Measurements from ENCODE around the gene MOB1A.
"Not testable (repeated sequence)": the region's sequence is repeated elsewhere in the genome, so short reads cannot be mapped to it uniquely, and the experiment has no call there.

The MOB1A gene

GRCh38 chr2:74148457-74149246 is 30.0 kb downstream of the MOB1A start:
- DNase-seq (ENCODE audit: low read depth in 2 of 2): no peak

DNA sequence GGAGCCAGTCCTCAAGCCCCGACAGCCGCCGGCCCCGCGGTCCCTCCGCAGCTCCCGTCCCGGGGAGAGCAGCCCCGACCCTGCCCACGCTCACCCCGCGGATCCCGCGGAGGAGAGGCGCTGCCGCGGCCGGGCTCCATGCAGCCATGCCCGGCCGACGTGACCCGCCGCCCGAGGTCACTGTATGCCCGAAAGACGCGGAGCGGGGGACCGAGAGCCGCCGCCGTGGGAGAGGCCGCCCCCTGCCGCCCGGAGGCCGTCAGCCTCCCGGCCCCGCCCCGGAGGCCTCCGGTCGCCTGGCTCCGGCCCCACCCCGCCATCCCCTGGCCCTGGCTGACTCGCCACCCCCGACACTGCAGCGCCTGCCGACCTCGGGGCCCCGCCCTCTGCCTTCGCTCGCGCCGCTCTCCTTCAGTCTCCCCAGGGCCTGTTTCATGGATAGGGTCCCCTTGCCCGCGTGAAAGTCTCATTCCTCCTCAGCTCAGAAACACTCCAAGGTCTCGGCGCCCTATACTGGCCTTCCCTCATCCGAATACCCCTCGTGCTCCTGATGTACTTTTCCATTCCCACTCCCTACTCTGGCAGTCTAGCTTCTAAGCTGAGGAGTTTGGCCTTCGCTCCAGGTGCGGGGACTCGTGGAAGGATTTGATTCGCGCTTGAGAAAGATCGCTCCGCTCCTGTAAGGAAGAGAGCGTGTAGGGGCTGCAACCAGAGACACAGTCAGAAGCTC is 30.8 kb downstream of the MOB1A start, which contains the start of gene BOLA3:
Gene BOLA3, minus strand, starts transcription at position 186 of the 730 bp plus-strand sequence. Its CDS starts 38 bp downstream, at position 148.
- DNase-seq (ENCODE audit: low read depth in 2 of 2): peak; percentile 88 to 90

GRCh38 chr2:74146929-74147726 is 31.6 kb downstream of the MOB1A start:
- peak in 1 of 2 donors; percentile 43 for DNase-seq (ENCODE audit: low read depth in 2 of 2)

DNA sequence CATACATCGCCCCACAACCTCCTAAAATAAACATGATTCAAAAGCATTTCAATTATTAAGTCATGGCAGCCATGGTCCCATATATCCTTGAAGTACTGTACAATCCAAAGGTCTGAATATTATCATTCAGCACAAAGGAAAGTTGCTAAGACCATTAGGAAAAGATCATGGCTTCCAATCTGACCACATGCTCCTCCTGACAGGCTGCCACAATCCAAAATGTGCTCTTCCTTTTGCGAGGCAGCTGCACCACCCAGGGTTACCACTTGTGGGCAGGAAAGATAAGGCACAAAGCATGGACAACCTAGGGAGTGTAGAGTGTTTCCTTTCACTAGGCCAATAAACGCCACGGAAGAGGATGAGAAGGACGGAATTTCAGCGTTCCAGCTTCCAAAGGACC is 36.3 kb downstream of the MOB1A start:
- no peak for DNase-seq (ENCODE audit: low read depth in 2 of 2)

GRCh38 chr2:74138600-74139323 is 39.9 kb downstream of the MOB1A start:
- no peak for DNase-seq (ENCODE audit: low read depth in 2 of 2)

DNA sequence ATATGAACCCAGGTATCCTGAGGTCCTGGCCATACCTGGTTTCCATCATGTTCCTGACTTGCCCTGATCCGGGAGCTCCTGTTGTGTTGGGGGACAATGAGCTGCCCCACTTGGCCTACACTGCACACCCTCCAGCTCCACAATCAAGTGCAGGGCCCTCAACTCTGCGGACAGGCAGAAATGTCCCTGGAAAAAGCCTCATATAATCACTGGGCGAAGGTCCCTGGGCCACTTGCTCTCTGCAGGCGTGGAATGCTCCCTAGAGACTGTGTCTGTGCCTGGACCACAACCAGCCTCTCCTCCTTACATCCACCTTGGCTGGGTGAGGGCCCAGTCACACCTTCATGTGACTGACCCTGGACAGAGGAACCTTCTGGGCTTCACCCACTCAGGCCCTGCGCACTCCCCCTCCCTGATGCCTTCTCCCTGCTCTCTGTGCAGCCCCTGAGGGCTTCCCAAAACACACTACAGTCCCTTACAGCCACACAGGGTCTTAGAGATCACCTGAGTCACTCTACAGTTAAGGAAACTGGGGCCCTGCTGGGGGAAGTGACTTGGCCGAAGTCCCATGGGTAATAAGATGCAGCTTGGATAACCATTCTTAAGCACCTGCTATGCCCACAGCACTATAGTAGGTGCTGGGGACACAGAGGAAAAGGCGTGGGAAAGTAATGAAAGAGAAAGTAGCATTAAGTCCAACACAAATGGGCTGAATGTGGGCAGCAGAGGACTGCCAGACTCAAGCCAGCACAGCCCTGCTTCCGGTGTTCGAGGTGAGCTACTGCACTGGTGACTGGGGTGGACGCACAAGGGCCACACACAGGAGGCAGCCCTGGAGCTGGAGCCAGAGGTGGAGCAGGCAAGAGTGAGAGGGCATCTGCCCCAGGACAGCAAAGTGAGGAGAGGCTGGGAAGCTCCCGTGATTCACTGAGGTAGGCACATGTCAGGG is 40.8 kb downstream of the MOB1A start:
- DNase-seq (ENCODE audit: low read depth in 2 of 2): no peak

GRCh38 chr2:74131901-74132300 is 46.8 kb downstream of the MOB1A start:
- no peak for DNase-seq (ENCODE audit: low read depth in 2 of 2)

DNA sequence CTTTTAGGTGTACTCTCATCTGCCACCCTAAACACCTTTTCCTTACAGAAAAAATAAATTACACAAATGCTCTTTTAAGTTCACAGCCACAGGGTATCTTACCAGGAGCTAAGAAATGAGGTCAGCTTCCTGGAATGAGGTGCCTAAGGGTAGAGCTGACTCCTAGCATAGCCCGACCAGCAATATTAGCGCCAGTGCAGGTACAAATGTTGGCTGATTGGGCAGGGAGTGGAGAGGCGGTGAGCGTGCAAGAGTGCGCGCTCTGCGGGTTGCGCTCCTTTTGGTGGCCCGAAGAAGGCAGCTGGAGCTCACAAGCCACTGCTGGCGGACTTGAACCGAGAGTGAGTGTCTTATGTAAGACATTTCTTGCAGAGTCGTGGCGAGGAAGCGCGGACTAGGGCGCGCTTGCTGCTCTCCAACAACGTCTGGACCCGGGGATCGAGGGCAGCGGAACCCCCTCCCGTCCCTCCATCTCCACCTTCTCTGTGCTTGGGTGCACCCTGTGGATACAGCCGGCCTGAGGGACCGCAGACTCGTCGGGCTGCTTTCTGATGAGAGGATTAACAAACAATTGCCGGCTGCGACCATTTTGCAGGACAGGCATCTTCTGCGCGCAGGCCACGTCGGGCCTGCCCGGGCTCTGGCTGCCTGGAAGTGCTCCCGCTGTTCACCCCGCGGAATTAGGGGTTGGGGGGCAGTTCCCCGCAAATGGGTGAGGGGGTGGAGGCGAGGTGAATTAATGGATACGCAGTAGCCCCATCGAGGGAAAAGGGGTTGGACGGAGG is 48.3 kb downstream of the MOB1A start:
- no peak for DNase-seq (ENCODE audit: low read depth in 2 of 2)

DNA sequence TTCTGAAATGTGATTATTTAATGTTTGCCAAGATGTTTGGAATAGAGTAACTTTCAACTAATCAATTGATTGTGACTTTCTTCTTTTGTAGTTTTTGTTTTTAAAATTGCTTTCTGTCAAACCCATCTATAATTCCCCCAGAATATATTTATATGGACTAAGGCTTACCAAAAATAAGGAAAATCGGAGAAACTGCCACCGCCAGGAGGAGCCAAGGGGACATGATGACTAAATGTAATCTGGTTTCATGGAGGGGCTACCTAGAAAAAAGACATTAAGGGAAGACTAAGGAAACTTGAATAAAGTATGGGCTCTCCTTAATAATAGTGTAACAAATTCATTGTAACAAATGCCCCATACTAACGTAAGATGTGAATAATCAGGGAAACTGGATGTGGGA is 50.5 kb downstream of the MOB1A start:
- DNase-seq (ENCODE audit: low read depth in 2 of 2): no peak

GRCh38 chr2:74123955-74124354 is 54.7 kb downstream of the MOB1A start:
- not testable (repeated sequence) for DNase-seq (ENCODE audit: low read depth in 2 of 2)

DNA sequence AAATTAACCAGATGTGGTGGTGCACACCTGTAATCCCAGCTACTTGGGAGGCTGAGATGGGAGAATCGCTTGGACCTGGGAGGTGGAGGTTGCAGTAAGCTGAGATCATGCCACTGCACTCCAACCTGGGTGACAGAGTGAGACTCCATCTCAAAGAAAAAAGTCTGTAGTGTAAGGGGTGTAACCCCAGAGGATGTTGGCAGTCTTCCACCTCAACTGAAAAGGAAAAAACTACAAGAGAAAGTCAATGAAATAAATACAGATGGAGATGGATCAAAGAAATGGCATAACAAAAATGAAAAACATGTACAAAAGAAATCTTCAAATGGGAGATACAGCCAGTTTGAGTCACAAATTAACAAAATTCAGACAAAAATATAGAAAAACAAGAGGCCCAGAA is 56.8 kb downstream of the MOB1A start:
- DNase-seq (ENCODE audit: low read depth in 2 of 2): not testable (repeated sequence)

DNA sequence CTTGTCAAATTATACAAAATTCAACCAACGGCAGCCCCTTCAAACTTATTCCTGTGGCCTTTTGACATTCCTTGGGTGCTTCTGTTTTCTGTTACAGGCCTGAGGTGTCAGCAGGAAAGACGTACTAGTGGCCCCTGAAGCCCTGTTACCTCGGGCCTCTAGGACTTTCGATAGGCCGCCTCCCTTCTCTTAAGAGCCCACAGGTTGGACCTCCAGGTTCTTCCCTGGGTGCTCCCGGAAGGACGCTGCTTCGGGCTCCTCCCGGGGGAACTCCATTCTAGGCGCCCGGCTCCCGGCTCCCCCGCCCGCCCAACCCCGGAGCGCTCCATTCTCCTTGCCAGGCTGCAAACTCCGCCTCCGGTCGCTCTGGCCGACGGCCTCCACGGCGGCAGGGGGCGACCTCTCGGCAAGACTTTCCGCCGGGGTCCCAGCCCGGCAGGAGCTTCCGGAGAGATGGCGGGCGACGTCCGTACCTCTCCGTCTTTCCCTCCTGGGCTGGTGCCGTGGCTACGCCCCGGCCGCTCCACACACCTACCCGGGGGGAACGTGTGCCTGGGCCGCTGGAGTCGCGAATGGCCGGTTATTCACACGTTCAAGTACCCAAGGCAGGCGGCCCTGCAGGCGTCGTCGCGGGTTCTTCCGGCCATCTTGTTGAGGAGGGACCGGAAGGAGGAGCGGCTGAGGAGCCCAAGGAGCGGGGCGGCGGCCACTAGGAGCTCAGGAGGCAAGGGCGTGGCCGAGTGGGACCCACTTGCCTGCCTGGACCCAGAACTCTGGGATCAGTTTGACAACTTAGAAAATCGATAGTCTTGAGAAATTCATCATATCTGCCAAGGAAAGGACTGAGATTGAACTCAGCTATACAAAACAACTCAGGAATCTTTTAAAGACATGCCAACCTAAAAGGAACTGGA is 58.5 kb downstream of the MOB1A start:
- peak; percentile 79 to 83 for DNase-seq (ENCODE audit: low read depth in 2 of 2)

DNA sequence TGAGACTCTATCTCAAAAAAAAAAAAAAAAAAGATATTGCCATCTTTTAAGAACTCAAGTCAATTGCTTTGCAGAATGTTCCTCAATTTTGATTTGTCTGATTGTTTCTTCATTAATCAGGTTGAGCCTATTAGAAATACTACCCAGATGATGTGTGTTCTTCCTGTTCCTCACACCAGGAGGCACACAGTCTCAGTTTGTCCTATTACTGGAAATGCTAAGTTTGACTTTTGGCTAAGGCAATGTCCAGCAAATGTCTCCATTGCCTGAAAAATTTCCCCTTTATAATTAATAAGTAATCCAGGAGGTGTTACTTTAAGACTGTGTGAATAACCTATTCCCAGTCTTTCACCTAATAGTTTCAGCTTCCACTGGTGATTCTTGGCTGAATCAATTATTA is 59.3 kb downstream of the MOB1A start:
- DNase-seq (ENCODE audit: low read depth in 2 of 2): no peak

- DNase-seq (ENCODE audit: low read depth in 2 of 2): no peak
These were observed 67.3 kb downstream of the MOB1A start for GRCh38 chr2:74111380-74111779.

DNA sequence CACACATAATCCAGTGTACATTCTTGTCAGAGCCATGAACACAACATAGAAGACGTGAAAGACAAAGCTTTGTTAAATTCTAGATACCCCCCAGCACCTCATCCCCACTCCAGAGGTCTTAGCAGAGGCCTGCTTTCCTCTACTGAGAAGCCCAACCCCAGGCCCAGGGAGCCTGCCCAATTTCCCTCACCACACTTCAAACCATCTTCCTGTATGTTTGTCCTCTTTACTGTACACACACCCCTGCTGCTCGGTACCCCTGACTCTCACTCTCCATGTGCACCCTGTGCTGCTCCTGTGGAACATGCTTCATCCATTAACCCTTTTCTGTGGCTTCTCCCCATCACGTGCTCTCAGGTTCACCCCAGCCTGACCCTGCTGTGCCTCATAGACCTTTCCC is 68.1 kb downstream of the MOB1A start:
- DNase-seq (ENCODE audit: low read depth in 2 of 2): no peak

GRCh38 chr2:74109551-74109950 is 69.1 kb downstream of the MOB1A start:
- DNase-seq (ENCODE audit: low read depth in 2 of 2): no peak

DNA sequence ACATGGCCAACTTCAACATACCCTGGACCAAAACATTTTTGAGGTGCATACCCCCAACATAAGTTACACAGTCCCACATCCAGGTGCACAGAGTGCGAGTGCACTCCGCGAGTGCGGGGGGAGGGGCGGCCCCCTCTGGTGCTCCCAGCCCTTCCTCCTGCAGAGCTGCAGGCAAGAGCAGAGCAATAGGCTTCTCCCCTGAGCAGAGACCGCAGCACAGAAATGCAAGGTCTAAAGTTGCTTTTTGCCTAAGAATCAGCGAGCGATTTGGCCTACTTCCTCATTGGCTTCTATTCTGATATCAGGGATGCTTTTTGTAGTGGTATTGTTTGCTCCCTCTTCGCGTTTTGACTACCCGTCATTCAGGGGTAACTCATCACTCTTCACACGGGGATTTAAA is 71.6 kb downstream of the MOB1A start:
- no peak for DNase-seq (ENCODE audit: low read depth in 2 of 2)

GRCh38 chr2:74105413-74105812 is 73.3 kb downstream of the MOB1A start:
- no peak for DNase-seq (ENCODE audit: low read depth in 2 of 2)

DNA sequence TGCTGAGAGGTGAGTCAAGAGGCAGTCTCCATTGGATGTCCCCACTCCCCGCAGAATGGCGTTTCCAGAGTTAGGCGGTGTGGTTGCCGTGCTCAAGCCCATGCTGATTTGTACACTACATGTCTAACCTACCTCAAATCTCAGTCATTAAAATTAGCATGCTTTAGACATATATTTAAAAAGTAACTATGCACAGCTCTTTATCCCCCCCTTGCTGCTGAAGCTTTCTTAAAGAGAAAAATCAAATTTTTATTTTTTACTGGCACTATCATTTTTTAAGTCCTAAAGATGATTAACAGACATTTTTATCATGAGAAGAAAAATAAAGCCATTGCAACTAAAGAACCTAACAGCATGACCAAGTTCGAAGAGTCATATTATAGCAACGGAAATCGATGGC is 73.8 kb downstream of the MOB1A start:
- DNase-seq (ENCODE audit: low read depth in 2 of 2): no peak
